ENCODE measurements around the gene FSCN2. TPM values are rescaled to one million over a fixed set of nuclear protein-coding genes. Genes with fewer than 3 reads are reported as not detected.

The FSCN2 gene
- total RNA-seq, 4 donors from 2014 or later: 1.1 to 2.3 (median 1.8) TPM; not detected in 1

GRCh38 chr17:81510785-81511553 is 17.2 kb upstream of the FSCN2 start:
- TF ChIP-seq POLR2A (IDR thresholded peaks at IDR 0.05) (no peak), CTCF (IDR thresholded peaks at IDR 0.05) (no peak)
- no peak for DNase-seq
- peaks cover 15 to 41% (median 28%) of the 10 kb centered on the region in 3 donors for H3K36me3 ChIP-seq
- peaks cover 20 to 62% (median 23%) of the 10 kb centered on the region in 3 donors for H3K4me1 ChIP-seq
- intact Hi-C loops (cut with DNase I): loop anchor here (5.0 kb wide), 1 partner anchor 114 kb away; the partner anchor contains the start of gene BAHCC1
- WGBS, 2 donors: 0 to 1% methylated on average over 6 to 15 of the region's 48 CpGs
- H3K4me3 ChIP-seq: peak overlapping the region; percentile 91 to 99 (median 97)
- H3K27me3 ChIP-seq: no peaks in the 10 kb centered on the region
- peak overlapping the region; percentile 97 to 100 (median 100) for H3K27ac ChIP-seq
- H3K9me3 ChIP-seq: no peaks in the 10 kb centered on the region

- Histone ChIP-seq H3K4me1 (peaks cover 25 to 67% (median 25%) of the 10 kb centered on the region in 3 donors), H3K4me3 (peak overlapping the region; percentile 91 to 99 (median 97)), H3K9me3 (no peaks in the 10 kb centered on the region), H3K27ac (peak overlapping the region; percentile 97 to 100 (median 100)), H3K27me3 (no peaks in the 10 kb centered on the region), H3K36me3 (peaks cover 15 to 41% (median 28%) of the 10 kb centered on the region in 3 donors)
- DNase-seq: no peak
- TF ChIP-seq CTCF (IDR thresholded peaks at IDR 0.05) (no peak), POLR2A (IDR thresholded peaks at IDR 0.05) (no peak)
- intact Hi-C loops (cut with DNase I): loop anchor here (5.0 kb wide), 1 partner anchor 114 kb away; the partner anchor contains the start of gene BAHCC1
- WGBS, 2 donors: 0 to 1% methylated on average over 8 of the region's 9 CpGs
Measured at GRCh38 chr17:81511554-81511803, 16.7 kb upstream of the FSCN2 start.

- DNase-seq: no peak
- Histone ChIP-seq H3K36me3 (peaks cover 15 to 41% (median 28%) of the 10 kb centered on the region in 3 donors), H3K4me1 (peaks cover 25 to 72% (median 30%) of the 10 kb centered on the region in 3 donors), H3K27me3 (no peaks in the 10 kb centered on the region), H3K9me3 (no peaks in the 10 kb centered on the region), H3K4me3 (peak overlapping the region; percentile 91 to 99 (median 97)), H3K27ac (peak overlapping the region; percentile 97 to 100 (median 100))
- WGBS, 2 donors: 0 to 2% methylated on average over 15 to 17 of the region's 62 CpGs
- no peak for TF ChIP-seq POLR2A (IDR thresholded peaks at IDR 0.05)
- intact Hi-C loops (cut with DNase I): loop anchor here (5.0 kb wide), 1 partner anchor 115 kb away; the partner anchor contains the start of gene BAHCC1
Measured at GRCh38 chr17:81511804-81512561, 16.2 kb upstream of the FSCN2 start.

- WGBS, 2 donors: no CpG with 5 or more reads among the region's 111 CpGs
- peak in 1 of 6 experiments; percentile 5 for TF ChIP-seq CTCF (IDR thresholded peaks at IDR 0.05)
- TF ChIP-seq POLR2A (IDR thresholded peaks at IDR 0.05): peak in 3 of 4 donors; percentile 28 to 98 (median 97)
- H3K4me3 ChIP-seq: peak within 1 kb of the TSS; percentile 91 to 99 (median 97)
- peaks cover 15 to 41% (median 28%) of the 10 kb centered on the region in 3 donors for H3K36me3 ChIP-seq
- H3K4me1 ChIP-seq: peaks cover 30 to 80% (median 38%) of the 10 kb centered on the region in 3 donors
- intact Hi-C loops (cut with DNase I): loop anchor here (5.0 kb wide), 1 partner anchor 115 kb away; the partner anchor contains the start of gene BAHCC1
- DNase-seq: peak; percentile 73
- H3K27ac ChIP-seq: peak within 1 kb of the TSS; percentile 99 to 100 (median 100)
- H3K27me3 ChIP-seq: no peaks in the 10 kb centered on the region
- H3K9me3 ChIP-seq: no peaks in the 10 kb centered on the region
Measured at GRCh38 chr17:81512562-81513371, 15.4 kb upstream of the FSCN2 start, which contains the start of gene ACTG1. Gene ACTG1 (minus strand): TSS chr17:81512799. CDS start chr17:81512354, 445 bp downstream.

- H3K27ac ChIP-seq: peak overlapping the region; percentile 99 to 100 (median 100)
- no peak for DNase-seq
- H3K4me3 ChIP-seq: peak overlapping the region; percentile 91 to 99 (median 97)
- intact Hi-C loops (cut with DNase I): loop anchor here (5.0 kb wide), 1 partner anchor 116 kb away; the partner anchor contains the start of gene BAHCC1
- TF ChIP-seq POLR2A (IDR thresholded peaks at IDR 0.05) (no peak), CTCF (IDR thresholded peaks at IDR 0.05) (peak in 1 of 6 experiments; percentile 5)
- no peaks in the 10 kb centered on the region for H3K27me3 ChIP-seq
- no peaks in the 10 kb centered on the region for H3K9me3 ChIP-seq
- H3K4me1 ChIP-seq: peaks cover 36 to 85% (median 44%) of the 10 kb centered on the region in 3 donors
- peaks cover 15 to 41% (median 28%) of the 10 kb centered on the region in 3 donors for H3K36me3 ChIP-seq
- 0% methylated on average over 5 to 15 of the region's 23 CpGs for WGBS, 2 donors
Measured at GRCh38 chr17:81513372-81513752, 14.8 kb upstream of the FSCN2 start.

All from esophagus squamous epithelium (tissue), 5 donors.